Measurements from ENCODE around the gene CANT1.
A peak's percentile ranks its signal among the peaks of the same experiment; 100 is the strongest.

Gene CANT1

GRCh38 chr17:79034931-79035485, 25.4 kb upstream of the CANT1 start:
- no peak overlapping the region for H3K14ac ChIP-seq (ENCODE audit: low read length)
- H3K4me3 ChIP-seq (ENCODE audit: low read depth, low read length): no peak overlapping the region
- no peak overlapping the region for H2AK5ac ChIP-seq (ENCODE audit: low read length)
- H3K4me2 ChIP-seq (ENCODE audit: low read length): no peak overlapping the region
- no peak overlapping the region for H3K27ac ChIP-seq (ENCODE audit: low read depth, low read length)
- no peak overlapping the region for H3K18ac ChIP-seq (ENCODE audit: low read length)
- H4K12ac ChIP-seq (ENCODE audit: low read depth, low read length): no peak overlapping the region
- H3K4me1 ChIP-seq (ENCODE audit: control insufficient read depth in 1 of 2, insufficient read depth in 2 of 2, low read length in 2 of 2): peaks cover 7 to 9% of the 10 kb centered on the region in 2 experiments
- H3K79me2 ChIP-seq (ENCODE audit: control insufficient read depth, insufficient read depth, low read length, poor library complexity): no peaks in the 10 kb centered on the region
- no peak overlapping the region for H3K4ac ChIP-seq (ENCODE audit: low read depth, low read length)
- H2BK120ac ChIP-seq (ENCODE audit: insufficient read depth, low read length, poor library complexity): no peak overlapping the region
- WGBS (ENCODE audit: extremely low coverage, insufficient coverage, insufficient read length): no CpG with 5 or more reads among the region's 8 CpGs
- no peaks in the 10 kb centered on the region for H3K36me3 ChIP-seq (ENCODE audit: control insufficient read depth in 1 of 2, insufficient read depth in 2 of 2, low read length in 2 of 2)
- H2AFZ ChIP-seq (ENCODE audit: insufficient read depth, low read length, poor library complexity): no peak overlapping the region
- no peaks in the 10 kb centered on the region for H3K79me1 ChIP-seq (ENCODE audit: low read length)
- H3K9me3 ChIP-seq (ENCODE audit: insufficient read depth, low read depth, low read length): peaks cover 3% of the 10 kb centered on the region
- no peak overlapping the region for H2BK5ac ChIP-seq (ENCODE audit: low read depth, low read length, poor library complexity)
- DNase-seq: no peak
- no peaks in the 10 kb centered on the region for H3K27me3 ChIP-seq (ENCODE audit: insufficient read depth, low read length)
- H4K91ac ChIP-seq (ENCODE audit: low read depth, low read length): no peak overlapping the region
- no peak overlapping the region for H2BK12ac ChIP-seq (ENCODE audit: low read length)
- H3K9ac ChIP-seq (ENCODE audit: low read length): no peak overlapping the region
- no peak overlapping the region for H3K23ac ChIP-seq (ENCODE audit: low read length)
- no peak overlapping the region for H4K8ac ChIP-seq (ENCODE audit: low read depth, low read length)

- no peak overlapping the region for H3K23ac ChIP-seq (ENCODE audit: low read length)
- H3K27me3 ChIP-seq (ENCODE audit: insufficient read depth, low read length): no peaks in the 10 kb centered on the region
- no peak overlapping the region for H2BK5ac ChIP-seq (ENCODE audit: low read depth, low read length, poor library complexity)
- H3K9ac ChIP-seq (ENCODE audit: low read length): no peak overlapping the region
- no peak overlapping the region for H3K4me3 ChIP-seq (ENCODE audit: low read depth, low read length)
- no peak overlapping the region for H3K4ac ChIP-seq (ENCODE audit: low read depth, low read length)
- H4K12ac ChIP-seq (ENCODE audit: low read depth, low read length): no peak overlapping the region
- H3K79me2 ChIP-seq (ENCODE audit: control insufficient read depth, insufficient read depth, low read length, poor library complexity): no peaks in the 10 kb centered on the region
- H3K27ac ChIP-seq (ENCODE audit: low read depth, low read length): no peak overlapping the region
- WGBS (ENCODE audit: extremely low coverage, insufficient coverage, insufficient read length): no CpG with 5 or more reads among the region's 28 CpGs
- peak overlapping the region; percentile 2 for H2AFZ ChIP-seq (ENCODE audit: insufficient read depth, low read length, poor library complexity)
- H3K4me1 ChIP-seq (ENCODE audit: control insufficient read depth in 1 of 2, insufficient read depth in 2 of 2, low read length in 2 of 2): peaks cover 7 to 9% of the 10 kb centered on the region in 2 experiments
- no peak overlapping the region for H2BK12ac ChIP-seq (ENCODE audit: low read length)
- H4K91ac ChIP-seq (ENCODE audit: low read depth, low read length): no peak overlapping the region
- H3K9me3 ChIP-seq (ENCODE audit: insufficient read depth, low read depth, low read length): peaks cover 3% of the 10 kb centered on the region
- no peak overlapping the region for H2BK120ac ChIP-seq (ENCODE audit: insufficient read depth, low read length, poor library complexity)
- H4K8ac ChIP-seq (ENCODE audit: low read depth, low read length): no peak overlapping the region
- no peaks in the 10 kb centered on the region for H3K79me1 ChIP-seq (ENCODE audit: low read length)
- H3K18ac ChIP-seq (ENCODE audit: low read length): no peak overlapping the region
- H3K36me3 ChIP-seq (ENCODE audit: control insufficient read depth in 1 of 2, insufficient read depth in 2 of 2, low read length in 2 of 2): no peaks in the 10 kb centered on the region
- no peak overlapping the region for H2AK5ac ChIP-seq (ENCODE audit: low read length)
- no peak overlapping the region for H3K4me2 ChIP-seq (ENCODE audit: low read length)
- no peak for DNase-seq
- H3K14ac ChIP-seq (ENCODE audit: low read length): no peak overlapping the region
These were observed 24.4 kb upstream of the CANT1 start for GRCh38 chr17:79033741-79034501.

DNA sequence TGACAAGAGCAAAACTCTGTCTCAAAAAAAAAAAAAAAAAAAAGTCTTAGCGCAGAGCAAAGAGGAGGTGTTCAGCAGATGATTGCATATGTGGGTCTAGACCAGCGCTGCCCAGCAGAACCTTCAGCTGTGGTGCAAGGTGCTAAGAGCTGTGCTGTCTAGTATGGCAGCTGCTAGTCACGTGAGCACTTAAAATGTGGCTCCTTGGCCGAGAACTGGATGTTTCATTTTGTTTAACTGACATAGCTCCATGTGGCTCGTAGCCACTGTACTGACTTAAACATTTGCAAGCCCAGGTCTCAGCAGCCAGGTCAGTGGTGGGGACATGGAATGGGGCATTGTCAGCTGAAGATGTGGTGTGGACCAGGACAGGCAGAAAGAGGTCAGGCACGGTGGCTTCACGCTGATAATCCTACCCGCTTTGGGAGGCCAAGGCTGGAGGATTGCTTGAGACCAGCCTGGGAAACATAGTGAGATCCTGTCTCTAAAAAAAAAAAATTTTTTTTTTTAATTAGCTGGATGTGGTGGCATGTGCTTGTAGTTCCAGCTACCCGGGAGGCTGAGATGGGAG, 23.6 kb upstream of the CANT1 start:
- Histone ChIP-seq H3K4me1 (ENCODE audit: control insufficient read depth in 1 of 2, insufficient read depth in 2 of 2, low read length in 2 of 2) (peaks cover 7 to 10% of the 10 kb centered on the region in 2 experiments), H3K4ac (ENCODE audit: low read depth, low read length) (no peak overlapping the region), H3K14ac (ENCODE audit: low read length) (no peak overlapping the region)

DNA sequence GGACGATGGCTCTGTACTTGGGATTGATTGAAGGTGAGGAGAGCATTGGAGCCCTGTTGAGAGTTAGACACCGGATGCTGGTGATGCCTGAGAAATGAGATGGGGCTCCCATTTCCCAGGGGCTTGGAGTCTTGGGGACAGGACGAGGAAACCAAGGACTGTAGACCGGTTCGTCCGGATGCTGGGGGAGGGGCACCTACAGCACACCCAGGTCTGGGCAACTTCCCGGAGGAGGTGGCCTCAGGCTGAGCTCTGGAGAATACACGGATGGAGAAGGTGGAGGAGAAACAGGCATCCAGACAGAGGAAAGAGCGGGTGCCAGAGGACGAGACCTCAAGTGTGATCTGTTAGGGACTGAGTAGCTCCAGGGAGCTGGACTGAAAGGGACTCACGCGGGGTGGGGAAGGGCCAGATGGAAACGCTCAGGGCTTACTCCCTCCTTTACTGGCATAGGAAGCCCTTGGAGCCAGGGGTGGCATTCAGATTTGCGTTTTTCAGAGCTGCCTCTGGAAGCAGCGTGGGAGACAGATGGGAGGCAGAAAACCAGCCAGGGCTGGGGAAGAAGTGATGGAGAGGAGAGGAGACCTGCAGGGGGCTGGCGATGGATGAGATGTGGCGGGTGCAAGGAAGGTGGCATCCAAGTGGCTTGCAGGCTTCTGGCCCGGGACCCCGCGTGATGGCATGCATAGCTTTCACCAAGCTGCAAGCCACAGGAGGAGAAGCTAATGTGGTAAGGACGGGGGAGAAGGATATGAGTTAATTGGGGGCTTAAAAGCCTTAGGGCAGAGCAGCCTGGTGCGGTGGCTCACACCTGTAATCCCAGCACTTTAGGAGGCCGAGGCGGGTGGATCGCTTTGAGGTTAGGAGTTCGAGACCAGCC, 22.7 kb upstream of the CANT1 start:
- Histone ChIP-seq H2BK5ac (ENCODE audit: low read depth, low read length, poor library complexity) (no peak overlapping the region), H2BK120ac (ENCODE audit: insufficient read depth, low read length, poor library complexity) (no peak overlapping the region), H4K8ac (ENCODE audit: low read depth, low read length) (no peak overlapping the region), H3K14ac (ENCODE audit: low read length) (no peak overlapping the region), H3K4me3 (ENCODE audit: low read depth, low read length) (no peak overlapping the region), H2AK5ac (ENCODE audit: low read length) (no peak overlapping the region), H3K9ac (ENCODE audit: low read length) (no peak overlapping the region), H3K79me1 (ENCODE audit: low read length) (peaks cover 5% of the 10 kb centered on the region), H3K4ac (ENCODE audit: low read depth, low read length) (no peak overlapping the region), H2AFZ (ENCODE audit: insufficient read depth, low read length, poor library complexity) (no peak overlapping the region), H3K27me3 (ENCODE audit: insufficient read depth, low read length) (no peaks in the 10 kb centered on the region), H3K4me2 (ENCODE audit: low read length) (no peak overlapping the region), H2BK12ac (ENCODE audit: low read length) (peak overlapping the region; percentile 23), H3K79me2 (ENCODE audit: control insufficient read depth, insufficient read depth, low read length, poor library complexity) (no peaks in the 10 kb centered on the region), H3K18ac (ENCODE audit: low read length) (no peak overlapping the region), H3K36me3 (ENCODE audit: control insufficient read depth in 1 of 2, insufficient read depth in 2 of 2, low read length in 2 of 2) (no peaks in the 10 kb centered on the region), H4K91ac (ENCODE audit: low read depth, low read length) (no peak overlapping the region), H4K12ac (ENCODE audit: low read depth, low read length) (no peak overlapping the region), H3K9me3 (ENCODE audit: insufficient read depth, low read depth, low read length) (peaks cover 2% of the 10 kb centered on the region), H3K4me1 (ENCODE audit: control insufficient read depth in 1 of 2, insufficient read depth in 2 of 2, low read length in 2 of 2) (peaks cover 10 to 19% of the 10 kb centered on the region in 2 experiments), H3K27ac (ENCODE audit: low read depth, low read length) (no peak overlapping the region), H3K23ac (ENCODE audit: low read length) (no peak overlapping the region)
- no CpG with 5 or more reads among the region's 26 CpGs for WGBS (ENCODE audit: extremely low coverage, insufficient coverage, insufficient read length)
- peak in 1 of 2 donors; percentile 32 for DNase-seq

More for the DNA sequence above, 23.6 kb upstream of the CANT1 start:
- Histone ChIP-seq H3K36me3 (ENCODE audit: control insufficient read depth in 1 of 2, insufficient read depth in 2 of 2, low read length in 2 of 2) (no peaks in the 10 kb centered on the region), H2BK5ac (ENCODE audit: low read depth, low read length, poor library complexity) (no peak overlapping the region), H3K18ac (ENCODE audit: low read length) (no peak overlapping the region), H3K4me2 (ENCODE audit: low read length) (no peak overlapping the region), H3K27ac (ENCODE audit: low read depth, low read length) (no peak overlapping the region), H2BK12ac (ENCODE audit: low read length) (no peak overlapping the region), H2BK120ac (ENCODE audit: insufficient read depth, low read length, poor library complexity) (no peak overlapping the region), H3K9me3 (ENCODE audit: insufficient read depth, low read depth, low read length) (peaks cover 2% of the 10 kb centered on the region), H4K91ac (ENCODE audit: low read depth, low read length) (no peak overlapping the region), H3K27me3 (ENCODE audit: insufficient read depth, low read length) (no peaks in the 10 kb centered on the region), H3K4me3 (ENCODE audit: low read depth, low read length) (no peak overlapping the region), H3K79me2 (ENCODE audit: control insufficient read depth, insufficient read depth, low read length, poor library complexity) (no peaks in the 10 kb centered on the region), H3K9ac (ENCODE audit: low read length) (no peak overlapping the region), H3K79me1 (ENCODE audit: low read length) (no peaks in the 10 kb centered on the region), H2AK5ac (ENCODE audit: low read length) (no peak overlapping the region), H3K23ac (ENCODE audit: low read length) (no peak overlapping the region), H4K12ac (ENCODE audit: low read depth, low read length) (no peak overlapping the region), H2AFZ (ENCODE audit: insufficient read depth, low read length, poor library complexity) (no peak overlapping the region), H4K8ac (ENCODE audit: low read depth, low read length) (no peak overlapping the region)
- DNase-seq: no peak
- WGBS (ENCODE audit: extremely low coverage, insufficient coverage, insufficient read length): no CpG with 5 or more reads among the region's 9 CpGs
